Raji (cell line): ENCODE data around the gene ING3.

Source experiments
- POLR2A ChIP-seq: IDR thresholded peaks from 2 replicates; pipeline ENCODE4 v1.6.1; 2011; ENCODE audit warnings: low read depth, low read length, control low read depth; ENCODE audit not compliant: insufficient read depth

Gene ING3

GRCh38 chr7:120981117-120981516 lies 30.5 kb downstream of the ING3 start:
- no peak for TF ChIP-seq POLR2A

- no peak for TF ChIP-seq POLR2A
Observed at GRCh38 chr7:120981888-120982615, 31.5 kb downstream of the ING3 start.

DNA sequence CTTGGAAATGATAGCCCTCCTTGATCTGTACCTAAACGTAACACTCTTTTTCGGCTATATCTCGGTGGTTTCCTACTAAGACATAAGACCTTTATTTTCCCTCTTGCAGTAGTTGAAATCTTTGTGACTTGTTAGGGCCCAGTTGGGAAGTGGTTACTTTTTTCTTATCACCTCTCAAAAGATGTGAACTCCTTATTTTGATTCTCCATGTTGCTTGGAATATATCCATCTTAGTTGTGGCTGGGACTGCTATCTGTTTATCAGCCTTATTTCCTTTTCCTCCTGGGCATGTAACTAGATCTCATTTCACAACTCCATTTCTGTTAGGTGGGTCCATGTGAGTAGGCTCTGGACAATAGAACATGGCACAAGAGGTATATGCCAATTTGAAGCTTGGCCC lies 33.8 kb downstream of the ING3 start:
- no peak for TF ChIP-seq POLR2A

DNA sequence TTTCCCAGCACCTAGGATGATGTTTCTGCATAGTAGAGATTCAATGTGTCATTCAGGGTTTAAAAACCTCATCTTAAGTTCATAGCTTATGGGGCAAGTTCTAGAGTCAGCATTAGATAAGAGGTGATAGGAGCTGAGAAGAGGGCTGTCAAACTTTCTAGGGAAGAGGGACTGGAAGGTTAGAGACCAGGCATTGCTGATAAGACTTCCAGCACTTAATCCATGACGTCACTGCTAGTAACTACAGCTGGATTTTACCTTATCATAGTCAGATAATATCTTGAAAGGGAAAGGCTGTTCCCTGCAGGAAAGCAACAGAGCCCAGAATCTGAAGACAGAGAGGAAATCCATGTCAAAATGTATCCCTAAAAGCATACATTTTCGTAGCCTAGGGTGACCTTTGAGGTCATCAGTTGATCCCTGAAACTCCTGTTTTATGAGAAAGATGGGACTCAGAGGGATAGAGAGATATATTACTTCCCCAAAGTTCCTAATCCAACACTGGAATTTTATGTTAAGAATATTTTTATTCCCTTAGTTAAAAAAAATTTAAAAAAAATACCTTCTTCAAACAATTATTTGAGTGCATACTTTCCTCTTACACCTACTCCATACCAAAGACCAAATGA lies 34.7 kb downstream of the ING3 start:
- no peak for TF ChIP-seq POLR2A

GRCh38 chr7:120985839-120986238 lies 35.3 kb downstream of the ING3 start:
- TF ChIP-seq POLR2A, result no peak

GRCh38 chr7:120986650-120987049 lies 36.1 kb downstream of the ING3 start:
- no peak for TF ChIP-seq POLR2A

GRCh38 chr7:120987280-120987679 lies 36.7 kb downstream of the ING3 start:
- no peak for TF ChIP-seq POLR2A

- no peak for TF ChIP-seq POLR2A
Observed at GRCh38 chr7:120987683-120988590, 37.4 kb downstream of the ING3 start.

- TF ChIP-seq POLR2A, result no peak
Observed at GRCh38 chr7:120988591-120989256, 38.1 kb downstream of the ING3 start, which contains the start of gene CPED1. Gene CPED1, plus strand, starts transcription at chr7:120988711. Its CDS starts 911 bp downstream, at chr7:120989622.

DNA sequence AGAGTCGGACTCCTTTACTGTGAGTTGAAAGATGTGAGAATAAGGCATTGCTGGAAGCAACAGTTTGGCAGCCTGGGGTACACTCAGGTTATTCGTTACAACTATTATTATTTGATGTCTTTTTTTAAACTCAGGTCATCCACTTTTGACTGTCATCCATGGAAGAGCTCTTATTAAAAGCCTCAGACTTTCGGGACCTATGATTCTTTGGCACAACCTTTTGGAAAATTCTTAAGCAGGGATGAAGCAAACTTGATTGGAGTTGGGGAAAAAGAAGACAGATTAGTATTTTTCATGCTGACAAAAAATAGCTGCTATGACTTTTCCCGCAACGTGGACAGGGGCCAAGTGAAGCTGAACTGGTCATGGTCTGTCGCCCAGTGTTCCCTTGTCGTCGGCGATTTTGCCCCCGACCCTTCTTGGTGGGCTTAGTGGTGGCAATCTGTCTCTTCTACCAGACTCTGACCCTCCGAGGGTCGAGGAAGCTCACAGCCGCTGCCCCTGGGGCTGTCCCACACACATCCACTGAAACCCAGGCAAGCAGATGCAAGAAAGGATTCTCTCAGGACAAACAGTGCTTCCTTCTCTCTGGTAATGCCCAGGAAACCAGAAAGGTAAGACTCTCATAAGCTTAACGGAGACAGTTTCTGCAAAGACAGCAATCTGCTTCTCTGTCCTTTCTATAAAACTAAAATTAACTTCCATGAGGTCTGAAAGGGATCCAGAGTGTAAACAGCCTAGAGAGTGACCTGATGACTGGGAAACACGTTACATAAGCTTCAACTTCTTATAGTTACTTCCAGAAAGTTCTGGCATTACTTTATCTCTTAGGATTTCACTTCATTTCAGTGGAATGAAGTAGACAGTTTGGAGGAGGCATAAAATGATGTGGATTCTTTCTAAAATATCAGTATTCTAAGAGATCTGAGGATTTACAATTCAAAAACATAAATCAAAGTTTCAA lies 39.0 kb downstream of the ING3 start:
- TF ChIP-seq POLR2A, result no peak

GRCh38 chr7:120990468-120991118 lies 40.0 kb downstream of the ING3 start:
- TF ChIP-seq POLR2A, result no peak

GRCh38 chr7:120991161-120991560 lies 40.6 kb downstream of the ING3 start:
- no peak for TF ChIP-seq POLR2A

DNA sequence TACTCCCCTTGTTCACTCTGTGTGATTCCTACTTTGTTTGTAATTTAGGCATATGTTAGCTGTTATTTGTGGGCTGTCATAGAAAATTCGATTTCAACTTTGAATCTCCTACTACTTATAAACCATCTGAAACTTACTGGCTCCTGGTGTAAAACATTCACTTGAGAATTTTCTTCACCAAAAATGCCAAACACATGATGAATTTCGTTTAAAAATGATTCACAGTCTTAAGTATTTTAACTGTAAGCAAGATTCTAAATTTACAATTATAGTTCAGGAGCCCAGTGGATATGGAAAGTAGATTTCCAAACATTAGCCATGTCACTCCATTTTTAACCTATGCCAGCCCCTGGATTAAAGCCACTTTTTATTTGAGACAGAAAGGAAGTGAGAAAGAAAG lies 41.0 kb downstream of the ING3 start:
- no peak for TF ChIP-seq POLR2A

DNA sequence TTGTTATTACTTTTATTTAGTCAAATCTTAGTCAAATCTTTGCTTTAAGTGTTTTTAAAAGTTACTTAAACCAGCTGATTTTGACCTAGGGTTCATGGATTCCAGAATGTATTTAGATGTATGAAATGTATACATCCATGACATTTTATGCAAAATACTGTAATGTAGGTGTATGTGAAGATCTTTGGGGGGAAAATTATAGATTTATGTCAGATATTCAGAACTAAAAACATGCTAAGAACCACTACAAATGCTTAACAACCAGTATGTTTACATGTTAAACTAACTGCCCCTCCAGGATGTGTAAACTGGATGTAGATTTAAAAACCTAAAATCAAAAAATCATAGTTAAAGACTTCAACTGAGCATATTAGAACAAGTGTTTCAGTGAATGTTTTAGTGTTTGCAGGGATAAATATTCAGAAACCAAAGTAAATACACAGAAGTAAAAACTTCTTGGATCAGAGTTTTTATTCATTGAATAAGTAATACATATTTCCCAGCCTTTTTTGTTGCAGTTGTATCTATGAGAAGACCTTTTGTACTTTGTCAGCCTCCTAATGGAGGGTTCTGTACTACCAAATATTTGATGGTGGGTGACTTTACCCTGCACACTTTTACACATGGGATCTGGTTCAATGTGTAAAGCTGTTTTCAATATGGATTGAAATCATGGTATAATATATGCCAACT lies 41.8 kb downstream of the ING3 start:
- TF ChIP-seq POLR2A, result no peak
